ENCODE measurements around the gene DYNC1I1. TPM values are rescaled to one million over a fixed set of nuclear protein-coding genes. Genes with fewer than 3 reads are reported as not detected.

DYNC1I1 gene
- total and polyA plus RNA-seq, 2 donors (not counting 1 experiment from before 2014, with no cell fraction given): 0.17 to 0.30 TPM

DNA sequence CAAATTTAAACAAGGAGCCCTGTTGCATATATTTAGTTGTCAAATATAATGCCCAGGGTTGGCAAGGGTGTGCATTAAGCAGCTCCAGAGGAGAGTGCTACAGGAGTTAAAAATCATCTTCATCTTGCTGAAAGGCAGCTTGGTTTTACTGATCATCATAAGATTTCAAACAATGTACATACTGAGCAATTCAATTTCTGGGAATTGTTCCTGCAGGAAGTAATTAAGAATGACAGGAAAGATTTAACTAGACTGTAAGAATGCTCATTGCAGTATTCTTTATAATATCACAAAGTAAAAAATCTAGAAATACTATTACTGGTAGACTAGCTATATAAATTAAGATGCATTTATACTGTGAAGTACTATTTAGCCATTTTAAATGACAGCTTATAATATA is 153.6 kb downstream of the DYNC1I1 start:
- no peaks in the 10 kb centered on the region for H3K79me2 ChIP-seq (ENCODE audit: control insufficient read depth, insufficient read depth, low read length)
- no peak overlapping the region for H3K9ac ChIP-seq (ENCODE audit: insufficient read depth, low read length)
- H3K4me3 ChIP-seq (replicated peaks in 1 of 4; ENCODE audit: control extremely low read depth in 1 of 4, insufficient read depth in 1 of 4, low read depth in 3 of 4, low read length in 4 of 4): no peak overlapping the region
- no peak for TF ChIP-seq EZH2 (IDR thresholded peaks at IDR 0.05; ENCODE audit: low read length, missing control alignments)
- TF ChIP-seq CTCF (conservative IDR thresholded peaks at IDR 0.05 in 1 of 2, IDR thresholded peaks at IDR 0.05 in 1 of 2; ENCODE audit: low read depth in 1 of 2, low read length in 2 of 2): no peak
- no peaks in the 10 kb centered on the region for H3K9me3 ChIP-seq (ENCODE audit: control insufficient read depth, insufficient read depth, low read depth, low read length)
- no peaks in the 10 kb centered on the region for H3K36me3 ChIP-seq (ENCODE audit: control insufficient read depth, insufficient read depth, low read length)
- no peak overlapping the region for H2AFZ ChIP-seq (ENCODE audit: low read length)
- H4K20me1 ChIP-seq (ENCODE audit: control insufficient read depth, extremely low read depth, insufficient read depth, low read length): no peaks in the 10 kb centered on the region
- H3K4me1 ChIP-seq (ENCODE audit: control insufficient read depth, extremely low read depth, insufficient read depth, low read length): no peaks in the 10 kb centered on the region
- no peak for DNase-seq (ENCODE audit: low read depth in 2 of 2)
- no peak overlapping the region for H3K27ac ChIP-seq (ENCODE audit: insufficient read depth, low read length)
- no peak overlapping the region for H3K4me2 ChIP-seq (ENCODE audit: extremely low read depth, insufficient read depth, low read length)
- no peaks in the 10 kb centered on the region for H3K27me3 ChIP-seq (ENCODE audit: control insufficient read depth, insufficient read depth, low read length)

DNA sequence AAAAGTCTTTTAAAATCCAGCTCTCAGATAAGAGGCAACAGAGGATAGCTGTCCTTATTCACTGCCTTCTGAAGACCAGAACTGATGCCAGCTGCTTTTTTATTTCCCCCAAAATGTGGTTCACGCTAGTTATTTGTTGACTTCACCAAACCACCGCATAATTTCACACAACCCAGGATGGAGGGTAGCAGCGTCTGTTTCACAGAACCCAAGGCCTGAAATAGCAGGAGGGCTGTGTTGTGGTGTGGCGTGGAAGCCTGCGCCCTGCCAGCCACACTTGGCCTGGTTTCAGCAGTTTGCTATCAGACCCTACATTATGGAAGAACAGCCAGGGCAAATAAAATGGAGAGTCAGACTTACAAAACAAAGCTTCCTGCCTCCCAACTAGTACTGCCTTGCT is 155.4 kb downstream of the DYNC1I1 start:
- Histone ChIP-seq H3K79me2 (ENCODE audit: control insufficient read depth, insufficient read depth, low read length) (no peaks in the 10 kb centered on the region), H3K27me3 (ENCODE audit: control insufficient read depth, insufficient read depth, low read length) (no peaks in the 10 kb centered on the region), H3K27ac (ENCODE audit: insufficient read depth, low read length) (no peak overlapping the region), H3K9me3 (ENCODE audit: control insufficient read depth, insufficient read depth, low read depth, low read length) (no peaks in the 10 kb centered on the region), H4K20me1 (ENCODE audit: control insufficient read depth, extremely low read depth, insufficient read depth, low read length) (no peaks in the 10 kb centered on the region), H2AFZ (ENCODE audit: low read length) (no peak overlapping the region), H3K36me3 (ENCODE audit: control insufficient read depth, insufficient read depth, low read length) (no peaks in the 10 kb centered on the region), H3K4me3 (replicated peaks in 1 of 4; ENCODE audit: control extremely low read depth in 1 of 4, insufficient read depth in 1 of 4, low read depth in 3 of 4, low read length in 4 of 4) (no peak overlapping the region), H3K9ac (ENCODE audit: insufficient read depth, low read length) (no peak overlapping the region), H3K4me2 (ENCODE audit: extremely low read depth, insufficient read depth, low read length) (no peak overlapping the region), H3K4me1 (ENCODE audit: control insufficient read depth, extremely low read depth, insufficient read depth, low read length) (no peaks in the 10 kb centered on the region)
- DNase-seq (ENCODE audit: low read depth in 2 of 2): no peak
- TF ChIP-seq CTCF (conservative IDR thresholded peaks at IDR 0.05 in 1 of 2, IDR thresholded peaks at IDR 0.05 in 1 of 2; ENCODE audit: low read depth in 1 of 2, low read length in 2 of 2): no peak
- TF ChIP-seq EZH2 (IDR thresholded peaks at IDR 0.05; ENCODE audit: low read length, missing control alignments): no peak

DNA sequence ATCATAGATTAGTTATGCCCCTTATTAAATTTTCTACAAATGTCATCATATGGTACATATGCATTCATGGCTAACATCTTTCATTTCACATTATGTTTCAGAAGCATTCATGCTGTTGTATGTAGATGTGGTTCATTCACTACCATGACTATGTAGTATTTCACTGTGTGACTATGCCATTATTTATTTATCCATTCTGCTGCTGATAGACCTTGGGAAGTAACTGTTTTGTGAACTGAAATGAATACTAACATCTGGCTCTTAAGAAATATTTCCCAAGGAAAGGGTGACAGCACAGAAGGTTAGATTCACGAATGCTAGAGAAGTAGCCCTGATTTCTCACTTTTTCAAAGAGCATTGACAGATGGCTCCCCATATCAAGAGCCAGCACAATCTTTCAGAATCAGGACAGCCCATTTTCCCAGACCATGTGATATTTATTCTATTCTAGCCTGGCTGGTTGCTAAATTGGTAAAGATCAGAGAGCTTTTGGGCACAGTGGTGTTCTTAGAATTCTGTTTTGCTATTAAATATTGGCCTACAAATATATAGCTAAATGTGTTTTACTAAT is 157.4 kb downstream of the DYNC1I1 start:
- H4K20me1 ChIP-seq (ENCODE audit: control insufficient read depth, extremely low read depth, insufficient read depth, low read length): no peaks in the 10 kb centered on the region
- no peak for DNase-seq (ENCODE audit: low read depth in 2 of 2)
- no peaks in the 10 kb centered on the region for H3K36me3 ChIP-seq (ENCODE audit: control insufficient read depth, insufficient read depth, low read length)
- no peak overlapping the region for H2AFZ ChIP-seq (ENCODE audit: low read length)
- H3K4me1 ChIP-seq (ENCODE audit: control insufficient read depth, extremely low read depth, insufficient read depth, low read length): no peaks in the 10 kb centered on the region
- no peaks in the 10 kb centered on the region for H3K9me3 ChIP-seq (ENCODE audit: control insufficient read depth, insufficient read depth, low read depth, low read length)
- H3K4me2 ChIP-seq (ENCODE audit: extremely low read depth, insufficient read depth, low read length): no peak overlapping the region
- no peak overlapping the region for H3K27ac ChIP-seq (ENCODE audit: insufficient read depth, low read length)
- TF ChIP-seq EZH2 (IDR thresholded peaks at IDR 0.05; ENCODE audit: low read length, missing control alignments): no peak
- no peak for TF ChIP-seq CTCF (conservative IDR thresholded peaks at IDR 0.05 in 1 of 2, IDR thresholded peaks at IDR 0.05 in 1 of 2; ENCODE audit: low read depth in 1 of 2, low read length in 2 of 2)
- no peaks in the 10 kb centered on the region for H3K79me2 ChIP-seq (ENCODE audit: control insufficient read depth, insufficient read depth, low read length)
- no peak overlapping the region for H3K4me3 ChIP-seq (replicated peaks in 1 of 4; ENCODE audit: control extremely low read depth in 1 of 4, insufficient read depth in 1 of 4, low read depth in 3 of 4, low read length in 4 of 4)
- H3K9ac ChIP-seq (ENCODE audit: insufficient read depth, low read length): no peak overlapping the region
- no peaks in the 10 kb centered on the region for H3K27me3 ChIP-seq (ENCODE audit: control insufficient read depth, insufficient read depth, low read length)

Data from fibroblast of lung (primary cell).